ENCODE data around the gene TBC1D1. TPM values are rescaled to one million over a fixed set of nuclear protein-coding genes. Genes with fewer than 3 reads are reported as not detected.

TBC1D1 gene
- total RNA-seq, 1 donor from 2014 or later, result 92.7 TPM

- peaks cover 7% of the 10 kb centered on the region for H3K4me1 Mint-ChIP-seq (ENCODE audit: low read depth)
- no peaks in the 10 kb centered on the region for H3K9me3 Mint-ChIP-seq (ENCODE audit: low read depth)
- DNase-seq (ENCODE audit: low spot score), result no peak
- TF ChIP-seq CTCF (IDR thresholded peaks at IDR 0.05), result no peak
- H3K36me3 Mint-ChIP-seq (ENCODE audit: low read depth), result no peaks in the 10 kb centered on the region
- no peak overlapping the region for H3K27ac Mint-ChIP-seq (ENCODE audit: unreplicated experiment)
- H3K27me3 Mint-ChIP-seq (ENCODE audit: low read depth), result peaks cover 14% of the 10 kb centered on the region
- no peak overlapping the region for H3K4me3 Mint-ChIP-seq (ENCODE audit: unreplicated experiment)
Observed at GRCh38 chr4:37885496-37885895, 5.4 kb upstream of the TBC1D1 start.

DNA sequence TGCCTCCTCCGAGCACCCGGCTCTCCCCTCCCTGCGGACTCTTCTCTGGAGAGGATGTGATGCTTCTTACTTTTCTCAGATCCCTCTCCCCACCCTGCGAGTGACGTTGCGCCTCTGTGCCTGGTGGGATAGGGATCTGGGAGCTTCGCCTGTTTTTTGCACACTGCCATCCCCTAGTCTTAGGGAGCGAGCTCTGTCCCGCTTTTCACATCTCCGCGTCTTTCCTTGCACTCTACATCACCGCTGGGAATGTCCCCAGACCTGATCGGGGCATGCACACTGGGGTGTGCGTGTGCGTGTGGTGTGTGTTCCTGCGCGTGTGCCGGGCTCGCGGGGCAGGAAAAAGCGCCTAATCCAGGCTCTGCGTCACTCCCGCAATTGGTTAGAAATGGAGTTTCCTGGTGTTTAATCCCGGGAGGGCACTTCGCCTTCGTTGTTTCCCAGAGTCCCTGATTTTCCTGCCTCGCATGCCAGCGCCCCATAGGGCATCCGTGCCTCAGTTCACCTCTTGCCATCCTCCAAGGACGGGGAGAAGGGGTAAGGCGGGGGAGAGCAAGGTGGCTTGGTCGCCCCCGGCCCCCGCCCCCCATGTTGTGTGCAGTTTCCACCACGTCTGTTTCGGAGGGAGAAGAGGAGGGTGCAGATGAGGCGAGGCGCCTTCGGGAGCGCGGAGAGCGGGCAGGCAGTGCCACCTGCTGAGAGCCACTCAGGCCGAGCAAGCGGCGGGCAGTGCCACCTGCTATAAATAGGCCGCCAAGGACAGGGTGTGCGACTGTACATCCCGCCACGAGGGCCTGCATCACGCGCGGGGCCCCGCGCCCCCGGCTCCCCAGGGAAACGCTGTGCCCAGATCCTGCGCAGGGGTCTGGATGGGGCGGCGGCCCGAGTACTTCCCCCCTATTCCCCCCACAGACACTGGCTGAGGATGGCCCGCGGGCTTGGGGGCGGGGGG lies 759 bp upstream of the TBC1D1 start:
- Mint-ChIP-seq H3K4me3 (ENCODE audit: unreplicated experiment) (peak overlapping the region; percentile 67), H3K4me1 (ENCODE audit: low read depth) (peaks cover 11% of the 10 kb centered on the region), H3K36me3 (ENCODE audit: low read depth) (no peaks in the 10 kb centered on the region), H3K9me3 (ENCODE audit: low read depth) (no peaks in the 10 kb centered on the region), H3K27me3 (ENCODE audit: low read depth) (peaks cover 10% of the 10 kb centered on the region), H3K27ac (ENCODE audit: unreplicated experiment) (peak overlapping the region; percentile 74)
- peak; percentile 40 for TF ChIP-seq CTCF (IDR thresholded peaks at IDR 0.05)
- no peak for DNase-seq (ENCODE audit: low spot score)

DNA sequence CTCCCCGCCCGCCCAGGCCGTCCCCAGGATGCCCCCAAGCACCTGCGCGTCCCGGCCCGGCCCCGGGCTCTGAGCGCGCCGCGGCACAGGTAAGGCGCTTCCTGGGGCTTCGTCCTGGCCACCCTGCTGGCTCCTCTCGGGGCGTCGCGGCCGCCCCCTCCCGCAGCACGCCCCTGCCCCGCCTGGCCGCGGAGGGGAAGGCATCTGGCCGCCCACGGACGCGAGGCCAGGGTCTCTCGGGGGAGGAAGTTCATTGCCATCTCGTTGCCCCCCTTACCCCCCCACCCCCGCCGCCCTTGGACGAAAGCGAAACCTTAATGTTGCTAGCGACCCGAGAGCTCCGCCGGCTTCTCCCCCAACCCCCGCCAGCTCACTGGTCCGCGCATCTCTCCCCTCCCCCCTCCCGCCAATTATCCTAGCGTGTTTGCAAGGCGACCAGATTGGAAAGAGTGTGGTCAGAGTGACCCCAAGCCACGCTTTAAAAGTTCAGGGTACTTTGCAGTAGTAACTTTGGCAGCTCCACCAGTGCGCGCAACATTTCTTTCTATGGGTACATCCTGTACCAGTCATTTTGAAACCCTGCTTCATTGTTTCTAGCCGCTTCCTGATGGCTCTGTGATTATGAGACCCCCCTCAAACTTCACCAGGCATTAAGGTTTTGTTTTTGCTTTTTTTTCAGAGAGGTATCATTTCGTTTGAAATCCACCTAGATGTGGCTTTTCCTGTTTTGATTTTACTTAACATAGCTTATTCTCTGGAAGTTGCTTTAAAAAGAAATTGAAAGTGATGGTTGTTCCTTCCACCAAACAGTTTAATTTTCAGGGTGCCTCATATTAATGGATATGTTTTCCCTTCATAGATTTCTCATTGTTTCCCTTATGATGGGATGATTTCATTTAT lies 626 bp downstream of the TBC1D1 start:
- H3K9me3 Mint-ChIP-seq (ENCODE audit: low read depth), result no peaks in the 10 kb centered on the region
- peak overlapping the region; percentile 74 for H3K4me3 Mint-ChIP-seq (ENCODE audit: unreplicated experiment)
- H3K36me3 Mint-ChIP-seq (ENCODE audit: low read depth), result no peaks in the 10 kb centered on the region
- H3K4me1 Mint-ChIP-seq (ENCODE audit: low read depth), result peaks cover 11% of the 10 kb centered on the region
- no peak for DNase-seq (ENCODE audit: low spot score)
- TF ChIP-seq CTCF (IDR thresholded peaks at IDR 0.05), result peak; percentile 32
- peaks cover 18% of the 10 kb centered on the region for H3K27me3 Mint-ChIP-seq (ENCODE audit: low read depth)
- no peak overlapping the region for H3K27ac Mint-ChIP-seq (ENCODE audit: unreplicated experiment)

DNA sequence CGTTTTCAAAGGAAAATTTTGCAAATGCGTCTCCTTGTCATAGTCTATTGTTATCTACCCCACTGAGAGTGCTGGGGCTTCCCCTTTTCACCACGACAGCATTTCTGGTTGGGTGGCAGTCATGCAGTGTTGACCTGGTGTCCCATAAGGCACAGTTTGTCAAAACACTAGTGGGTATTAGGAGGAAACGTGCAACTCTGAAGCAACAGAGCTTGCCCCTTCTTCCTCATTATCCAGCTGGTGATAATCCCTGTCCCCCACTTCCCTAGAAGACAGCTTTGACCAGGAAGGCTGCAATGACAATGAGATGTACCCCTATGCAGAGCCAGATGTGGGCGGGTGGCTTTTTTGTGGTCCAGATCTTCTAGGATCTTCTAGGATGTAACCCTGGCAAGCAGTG lies 1.8 kb downstream of the TBC1D1 start:
- TF ChIP-seq CTCF (IDR thresholded peaks at IDR 0.05), result no peak
- Mint-ChIP-seq H3K4me1 (ENCODE audit: low read depth) (peaks cover 11% of the 10 kb centered on the region), H3K27ac (ENCODE audit: unreplicated experiment) (no peak overlapping the region), H3K27me3 (ENCODE audit: low read depth) (peaks cover 25% of the 10 kb centered on the region), H3K9me3 (ENCODE audit: low read depth) (no peaks in the 10 kb centered on the region), H3K36me3 (ENCODE audit: low read depth) (no peaks in the 10 kb centered on the region), H3K4me3 (ENCODE audit: unreplicated experiment) (no peak overlapping the region)
- DNase-seq (ENCODE audit: low spot score), result no peak

DNA sequence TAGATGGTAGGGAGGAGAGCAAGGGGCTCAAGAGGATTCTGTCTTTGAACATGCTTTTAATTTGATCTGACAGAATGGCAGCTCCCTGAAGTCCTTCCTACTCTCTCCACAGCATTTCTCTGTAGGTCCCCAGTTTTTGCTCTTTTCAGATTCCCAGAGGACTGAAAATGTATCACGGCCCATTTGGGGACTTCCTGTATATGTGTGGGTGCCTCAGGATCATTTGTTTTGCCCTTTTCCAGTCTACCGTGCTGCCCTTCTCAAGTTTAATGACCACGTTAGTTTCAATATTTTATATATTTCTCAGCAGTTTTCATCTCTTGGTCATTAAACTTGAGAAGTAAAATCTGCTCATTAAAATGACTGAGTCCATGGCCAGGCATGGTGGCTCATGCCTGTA lies 2.3 kb downstream of the TBC1D1 start:
- no peak for DNase-seq (ENCODE audit: low spot score)
- Mint-ChIP-seq H3K4me1 (ENCODE audit: low read depth) (peaks cover 11% of the 10 kb centered on the region), H3K27me3 (ENCODE audit: low read depth) (peaks cover 26% of the 10 kb centered on the region), H3K9me3 (ENCODE audit: low read depth) (no peaks in the 10 kb centered on the region), H3K36me3 (ENCODE audit: low read depth) (no peaks in the 10 kb centered on the region), H3K4me3 (ENCODE audit: unreplicated experiment) (no peak overlapping the region), H3K27ac (ENCODE audit: unreplicated experiment) (no peak overlapping the region)
- no peak for TF ChIP-seq CTCF (IDR thresholded peaks at IDR 0.05)
